HCT116 (cell line): ENCODE results near the gene NOX4.
"Not testable (repeated sequence)": the region's sequence is repeated elsewhere in the genome, so short reads cannot be mapped to it uniquely, and the experiment has no call there.

Source experiments
- EGR1 ChIP-seq: IDR thresholded peaks from 2 replicates; pipeline ENCODE4 v1.6.1; 2012; ENCODE audit warnings: low read depth
- EZH2phosphoT487 ChIP-seq: fragments of 200-600 bp; IDR thresholded peaks from 2 replicates; pipeline ENCODE4 v1.6.1; 2018; ENCODE audit warnings: antibody characterized with exemption, borderline replicate concordance
- POLR2A ChIP-seq: IDR thresholded peaks from 2 replicates; pipeline ENCODE4 v1.7.0; 2011; ENCODE audit warnings: borderline replicate concordance; ENCODE audit not compliant: insufficient read depth, insufficient read length; ENCODE audit errors: extremely low read depth

DNA sequence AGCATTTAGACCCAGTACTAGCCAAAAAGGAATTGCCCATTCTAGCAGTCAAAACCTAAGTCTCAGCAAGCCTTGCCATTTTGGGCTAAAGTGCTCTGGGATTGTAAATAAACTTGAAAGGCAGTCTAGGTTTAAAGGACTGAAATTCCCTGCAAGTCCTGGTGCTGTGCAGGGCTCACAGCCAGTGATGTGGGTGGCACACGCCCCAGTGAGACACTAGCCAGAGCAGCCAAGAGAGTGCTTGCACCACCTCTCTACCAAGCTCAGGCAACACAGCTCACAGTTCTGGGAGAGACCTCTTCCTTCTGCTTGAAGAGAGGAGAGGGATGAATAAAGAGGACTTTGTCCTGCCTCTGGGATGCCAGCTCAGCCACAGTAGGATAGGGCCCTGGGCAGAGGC lies 80.5 kb downstream of the NOX4 start:
- not testable (repeated sequence) for TF ChIP-seq EZH2phosphoT487, POLR2A, EGR1
